Renal pelvis (tissue), 4 donors: ENCODE measurements around the gene LRBA. TPM values are rescaled to one million over a fixed set of nuclear protein-coding genes. Genes with fewer than 3 reads are reported as not detected.

ENCODE experiments used
- DNase-seq: peaks from one replicate; pipeline ENCODE4 v3.0.0-alpha.2; 2013
- polyA plus RNA-seq, 3 donors: library from polyadenylated mRNA; unstranded; fragments of 120-200 nt; gene quantifications; one replicate each; pipeline ENCODE4 v1.2.1, GENCODE V29; 2013; ENCODE audit not compliant: insufficient read length in 3 of 3

The LRBA gene
- polyA plus RNA-seq, 3 donors: 60.9 to 76.1 (median 63.6) TPM

GRCh38 chr4:150283689-150284088, 731.4 kb downstream of the LRBA start:
- no peak for DNase-seq

GRCh38 chr4:150280975-150281374, 734.1 kb downstream of the LRBA start:
- no peak for DNase-seq

GRCh38 chr4:150280081-150280895, 734.8 kb downstream of the LRBA start:
- DNase-seq: no peak

- DNase-seq: no peak
Observed at GRCh38 chr4:150278206-150278605, 736.9 kb downstream of the LRBA start.

GRCh38 chr4:150268444-150268843, 746.6 kb downstream of the LRBA start:
- DNase-seq: no peak

GRCh38 chr4:150265806-150266205, 749.3 kb downstream of the LRBA start:
- DNase-seq: no peak

- DNase-seq: no peak
Observed at GRCh38 chr4:150264595-150265161, 750.4 kb downstream of the LRBA start.

GRCh38 chr4:150262611-150263010, 752.5 kb downstream of the LRBA start:
- no peak for DNase-seq

- DNase-seq: no peak
Observed at GRCh38 chr4:150261571-150261970, 753.5 kb downstream of the LRBA start.

GRCh38 chr4:150259861-150260567, 755.1 kb downstream of the LRBA start:
- DNase-seq: no peak

GRCh38 chr4:150258569-150258968, 756.5 kb downstream of the LRBA start:
- DNase-seq: no peak

- no peak for DNase-seq
Observed at GRCh38 chr4:150256841-150257730, 758.0 kb downstream of the LRBA start.

GRCh38 chr4:150256225-150256620, 758.9 kb downstream of the LRBA start:
- DNase-seq: no peak

GRCh38 chr4:150255610-150256224, 759.4 kb downstream of the LRBA start:
- DNase-seq: no peak

GRCh38 chr4:150253965-150254630, 761.0 kb downstream of the LRBA start:
- no peak for DNase-seq

GRCh38 chr4:150253416-150253815, 761.7 kb downstream of the LRBA start:
- no peak for DNase-seq

- DNase-seq: no peak
Observed at GRCh38 chr4:150252741-150253140, 762.3 kb downstream of the LRBA start.

GRCh38 chr4:150252306-150252705, 762.8 kb downstream of the LRBA start:
- no peak for DNase-seq

- peak; percentile 55 for DNase-seq
Observed at GRCh38 chr4:150251752-150252190, 763.3 kb downstream of the LRBA start.

- no peak for DNase-seq
Observed at GRCh38 chr4:150250998-150251651, 764.0 kb downstream of the LRBA start.
